Spleen (tissue), 7 donors: ENCODE data around the gene APBB1IP.

Experiments used
- CTCF ChIP-seq, 11 experiments: fragments of 200-600 bp in 7 of 11; fragments of 450-650 bp in 4 of 11; sonication (generic) in 4 of 11; IDR thresholded peaks in 8 of 11; conservative IDR thresholded peaks in 3 of 11; 1 replicate in 7 of 11; 2 replicates in 4 of 11; pipeline versions ENCODE4 v1.4.0 to v1.8.0; 2016 to 2021; ENCODE audit warnings: antibody characterized with exemption in 11 of 11, inconsistent platforms in 4 of 11, mild to moderate bottlenecking in 1 of 11
- POLR2A ChIP-seq, 3 donors: fragments of 450-650 bp; IDR thresholded peaks; one replicate each; pipeline ENCODE4 v1.5.1; 2017; ENCODE audit warnings: antibody characterized with exemption in 3 of 3, mild to moderate bottlenecking in 1 of 3
- POLR2AphosphoS5 ChIP-seq, 3 donors: sonication (generic); formaldehyde crosslinking; IDR thresholded peaks; one replicate each; pipeline ENCODE4 v1.5.1; 2017; ENCODE audit warnings: antibody characterized with exemption in 3 of 3
- donor health status: DM: no; HTN: no; CAD: no; lungs with moderate emphysema.
- donor health status: DM: no; HTN: no; CAD: no.
- donor health status: DM: no; HTN: no; CAD: no.

GRCh38 chr10:26550774-26551526 lies 112.8 kb downstream of the APBB1IP start:
- TF ChIP-seq CTCF (IDR thresholded peaks at IDR 0.05 in 8 of 11, conservative IDR thresholded peaks at IDR 0.05 in 3 of 11), result no peak
- no peak for TF ChIP-seq POLR2A (IDR thresholded peaks at IDR 0.05)
- no peak for TF ChIP-seq POLR2AphosphoS5 (IDR thresholded peaks at IDR 0.05)
